CD4-positive, alpha-beta T cell treated with Interleukin-6 at 100 ng/mL for 8 hours (primary cell): Measurements from ENCODE around the gene TRPM8.
"Not testable (repeated sequence)": the region's sequence is repeated elsewhere in the genome, so short reads cannot be mapped to it uniquely, and the experiment has no call there.

Experiments used
- DNase-seq: peaks from one replicate; pipeline ENCODE4 v3.0.0-alpha.2; 2020; ENCODE audit warnings: mixed read lengths, low spot score

The TRPM8 gene

DNA sequence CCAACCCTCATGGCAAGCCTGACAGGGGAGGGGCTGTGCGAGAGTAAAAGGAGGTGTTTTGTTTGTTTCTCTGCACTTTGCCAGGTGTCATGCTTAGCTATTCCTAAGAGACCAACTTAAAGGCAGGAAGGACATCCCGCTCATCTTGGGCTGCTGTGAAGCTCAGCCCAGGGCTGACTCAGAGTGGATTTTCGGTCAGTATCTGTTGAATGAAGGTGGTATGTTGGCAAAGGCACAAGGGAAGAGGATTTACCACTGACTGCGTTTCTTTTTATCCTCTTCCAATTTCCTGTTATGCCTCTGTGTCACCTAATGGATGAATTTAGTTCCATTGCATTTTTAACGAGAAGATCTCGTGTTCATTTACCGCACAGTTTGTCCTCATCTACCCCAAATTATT is 18.9 kb downstream of the TRPM8 start:
- no peak for DNase-seq

DNA sequence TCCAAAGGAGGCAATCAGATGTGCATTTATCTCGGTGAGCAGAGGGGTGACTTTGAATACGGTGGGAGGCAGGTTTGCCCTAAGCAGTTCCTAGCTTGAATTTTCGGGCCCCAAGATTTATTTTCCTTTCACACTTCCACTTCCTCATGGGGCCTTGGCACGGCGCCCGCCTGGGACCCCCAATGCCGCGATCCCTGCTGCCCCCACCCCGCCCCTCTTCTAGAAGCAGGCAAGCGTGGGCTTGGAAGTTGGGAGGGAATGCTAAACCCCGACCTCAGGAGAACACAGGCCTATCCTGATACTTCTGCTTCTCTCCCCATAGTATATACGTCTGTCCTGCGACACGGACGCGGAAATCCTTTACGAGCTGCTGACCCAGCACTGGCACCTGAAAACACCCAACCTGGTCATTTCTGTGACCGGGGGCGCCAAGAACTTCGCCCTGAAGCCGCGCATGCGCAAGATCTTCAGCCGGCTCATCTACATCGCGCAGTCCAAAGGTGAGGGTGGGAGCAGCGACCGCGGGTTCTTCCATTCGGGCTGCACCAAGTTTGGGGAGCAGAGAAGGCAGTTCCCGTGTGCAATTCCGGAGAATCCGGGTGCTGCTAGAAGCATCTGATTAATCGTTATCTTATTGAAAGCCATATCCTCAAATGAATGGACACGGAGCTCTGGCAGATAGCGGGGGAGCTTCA is 21.6 kb downstream of the TRPM8 start:
- no peak for DNase-seq

DNA sequence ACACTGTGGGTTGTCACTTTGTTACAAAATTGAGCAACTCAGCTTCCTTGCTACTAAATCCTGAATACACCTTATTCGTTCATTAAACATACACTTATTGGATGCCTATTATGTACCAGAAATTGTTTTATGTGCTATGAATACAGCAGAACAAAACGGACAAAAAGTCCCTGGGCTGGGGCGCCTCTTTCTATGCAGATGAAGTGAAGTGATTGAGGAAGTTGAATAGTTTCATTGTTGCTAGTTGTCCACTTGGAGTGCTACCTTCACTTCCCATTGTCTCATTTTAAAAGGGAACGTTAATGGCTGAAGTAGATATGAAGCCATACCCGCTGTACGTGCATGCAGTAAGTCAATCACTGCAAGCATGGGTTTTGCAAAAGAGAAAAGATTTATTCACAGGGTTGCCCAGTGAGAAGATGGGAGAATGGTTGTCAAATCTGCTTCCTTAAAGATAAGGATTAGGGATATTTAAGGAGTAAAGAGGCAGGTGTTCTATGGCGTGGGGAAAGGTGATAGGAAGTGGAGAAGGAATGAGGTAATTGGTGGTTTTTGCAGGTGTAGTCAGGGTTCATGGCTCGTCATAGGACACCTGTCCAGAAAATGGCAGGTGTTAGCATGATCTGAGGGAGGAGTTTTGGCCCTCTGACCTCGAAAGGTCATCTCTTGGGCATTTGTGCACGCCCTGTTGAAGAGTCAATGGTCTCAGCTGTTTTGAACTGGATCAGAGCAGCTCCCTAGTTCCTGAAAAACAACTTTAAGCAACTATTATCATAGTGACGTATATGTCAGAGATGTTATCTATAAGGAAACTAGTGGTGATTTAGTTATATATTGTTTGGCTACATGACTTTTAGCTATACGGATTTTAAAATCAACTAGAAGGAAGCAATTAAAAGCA is 23.5 kb downstream of the TRPM8 start:
- no peak for DNase-seq

DNA sequence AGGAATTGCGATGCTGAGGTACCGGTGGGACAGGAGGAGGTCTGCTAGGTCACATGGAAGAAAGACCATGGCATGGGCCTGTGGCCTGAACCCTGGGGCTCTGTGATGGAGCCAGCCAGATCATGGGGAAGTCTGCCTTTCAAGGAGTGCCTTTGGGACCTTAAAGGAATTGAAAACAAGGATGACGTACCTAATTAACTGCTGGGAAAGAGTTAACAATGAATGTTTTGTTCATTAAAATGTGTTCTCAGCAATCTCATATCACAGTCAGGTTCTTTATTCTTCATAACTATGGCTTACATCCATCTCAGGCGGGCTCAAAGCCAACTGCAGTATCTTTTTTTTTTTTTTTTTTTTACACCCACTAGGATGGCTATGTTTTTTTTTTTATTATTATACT is 25.6 kb downstream of the TRPM8 start:
- no peak for DNase-seq

DNA sequence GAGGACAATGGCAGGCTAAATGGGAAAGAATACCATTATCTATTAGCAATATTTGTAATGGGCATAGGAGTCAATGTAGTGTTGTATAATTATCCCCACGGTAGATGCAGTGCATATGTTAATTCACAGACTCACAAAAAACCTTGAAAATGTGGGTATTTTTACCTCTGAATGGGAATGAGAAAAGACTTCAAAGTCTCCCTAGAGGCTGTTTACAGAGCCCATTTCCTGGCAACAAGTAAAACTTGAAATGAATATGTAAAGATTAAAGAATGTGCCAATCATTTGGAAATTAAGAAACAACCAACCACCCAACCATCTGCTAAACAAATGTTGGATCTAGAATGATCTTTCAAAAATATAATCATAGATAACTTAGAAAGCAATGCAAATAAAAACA is 27.1 kb downstream of the TRPM8 start:
- DNase-seq: no peak

DNA sequence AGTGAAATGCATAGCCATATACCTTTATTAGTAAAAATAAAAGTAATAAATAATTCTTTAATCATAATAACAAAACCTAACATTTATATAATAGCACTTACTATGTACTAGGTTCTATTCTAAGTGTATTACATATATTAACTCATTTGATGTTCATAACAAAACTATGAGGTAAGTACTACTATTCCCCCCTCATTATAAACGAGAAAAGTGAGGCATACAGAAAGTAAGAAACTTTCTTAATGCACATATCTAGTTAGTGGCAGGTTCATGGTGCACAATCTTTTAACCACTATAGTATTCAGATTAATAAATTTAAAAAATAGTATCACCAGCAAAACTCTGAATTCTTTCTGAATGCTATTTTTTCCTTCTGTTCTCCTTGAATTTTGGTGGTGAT is 27.5 kb downstream of the TRPM8 start:
- no peak for DNase-seq

DNA sequence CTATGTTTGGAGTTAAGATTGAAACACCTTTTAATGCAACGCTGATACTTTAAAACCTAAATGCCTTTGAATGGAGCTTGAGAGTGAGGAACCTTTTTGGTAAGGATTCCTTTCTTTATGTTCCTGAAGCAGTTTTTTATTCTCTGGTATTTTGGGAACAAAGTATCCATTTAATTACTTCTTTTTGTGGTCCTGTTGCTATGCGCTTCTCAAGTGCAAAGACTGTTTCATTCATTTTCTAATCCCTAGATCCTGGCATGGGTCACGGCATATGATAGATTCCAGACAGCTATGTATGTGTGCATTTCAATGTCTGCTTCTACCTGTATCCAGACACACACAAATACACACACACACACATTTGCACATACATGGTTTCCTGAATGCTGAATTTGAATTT is 28.0 kb downstream of the TRPM8 start:
- no peak for DNase-seq

DNA sequence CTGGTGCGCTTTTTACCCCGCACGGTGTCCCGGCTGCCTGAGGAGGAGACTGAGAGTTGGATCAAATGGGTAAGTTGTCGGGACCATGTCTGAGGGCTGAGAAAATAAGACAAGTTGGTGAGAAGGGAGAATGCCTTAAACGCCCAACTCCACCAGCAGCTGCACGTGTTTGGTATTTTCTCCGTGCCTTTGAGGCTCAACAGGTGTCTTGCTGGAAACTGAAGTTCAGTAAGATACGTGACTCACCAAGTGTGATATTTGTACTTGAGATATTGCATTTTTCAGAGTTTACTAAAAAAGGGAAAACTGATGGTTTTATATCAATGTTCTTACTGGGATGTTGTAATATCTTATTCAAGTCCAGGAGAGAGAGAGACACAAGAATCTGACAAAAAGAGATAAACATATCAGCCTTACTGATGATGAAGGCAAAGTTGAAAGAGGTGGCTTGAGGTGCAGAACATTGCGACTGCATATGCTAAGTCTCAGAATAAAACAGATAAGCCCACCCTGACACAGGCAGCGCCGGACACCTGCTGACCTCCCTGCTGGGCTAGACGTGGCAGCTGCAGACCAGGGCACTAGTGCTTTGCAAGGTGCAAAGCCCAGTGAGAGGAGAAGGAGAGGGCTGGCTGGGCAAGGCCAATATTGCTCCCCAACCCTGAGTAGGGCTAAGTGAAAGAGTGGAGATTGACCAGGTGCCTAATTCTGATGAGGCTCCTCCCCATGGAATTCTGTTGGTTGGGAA is 33.1 kb downstream of the TRPM8 start:
- DNase-seq: no peak

DNA sequence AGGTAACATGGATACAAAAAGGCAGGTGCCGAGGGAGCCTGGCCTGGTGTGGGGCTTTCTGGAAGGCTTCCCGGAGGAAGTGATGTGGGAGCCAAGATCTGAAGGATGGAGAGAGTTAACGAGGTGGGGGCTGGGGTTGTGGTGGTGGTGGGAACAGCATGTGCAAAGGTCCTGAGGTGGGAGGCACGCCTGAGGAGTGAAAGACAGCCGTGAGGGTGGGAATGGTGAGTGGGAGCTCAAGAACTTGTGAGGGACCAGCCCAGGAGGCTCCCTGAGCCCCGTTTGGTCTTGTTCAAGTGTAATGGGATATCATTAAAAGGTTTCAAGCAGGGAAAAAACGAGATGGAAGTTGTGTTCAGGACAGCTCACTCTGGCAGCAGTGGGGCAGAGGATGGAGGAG is 35.2 kb downstream of the TRPM8 start:
- no peak for DNase-seq

DNA sequence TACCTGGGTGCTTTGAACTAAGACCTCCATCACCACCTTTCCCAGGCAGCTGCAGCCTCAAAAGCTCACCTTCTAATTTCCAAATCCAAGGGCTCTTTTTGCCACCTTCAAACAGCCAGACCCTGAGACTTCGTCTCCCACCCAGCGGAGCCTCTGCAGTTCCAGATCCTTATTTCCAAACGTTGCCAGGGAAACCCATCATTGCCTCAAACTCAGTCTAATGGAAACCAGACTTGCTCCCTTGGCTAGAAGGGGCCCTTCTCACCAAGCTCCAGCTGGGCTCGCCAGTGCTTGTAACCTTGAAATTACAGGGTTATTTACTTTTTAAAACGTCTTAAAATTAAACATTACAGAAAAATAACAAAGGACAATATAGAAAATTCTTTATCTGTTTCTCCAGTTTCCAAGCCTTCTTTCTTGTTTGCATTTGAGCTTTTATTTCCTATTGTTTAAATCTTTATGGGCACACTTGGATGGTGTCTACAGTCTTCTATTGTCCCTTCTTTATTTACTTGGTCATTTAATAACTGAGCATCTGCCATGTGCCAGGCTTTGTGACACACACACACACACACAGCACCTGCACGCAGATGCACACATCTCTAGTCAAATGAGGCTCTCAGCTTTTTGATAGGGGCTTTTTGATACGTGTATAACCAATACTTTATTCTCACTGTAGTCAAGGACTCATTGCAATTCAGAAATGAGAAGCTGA is 36.1 kb downstream of the TRPM8 start:
- DNase-seq: no peak

DNA sequence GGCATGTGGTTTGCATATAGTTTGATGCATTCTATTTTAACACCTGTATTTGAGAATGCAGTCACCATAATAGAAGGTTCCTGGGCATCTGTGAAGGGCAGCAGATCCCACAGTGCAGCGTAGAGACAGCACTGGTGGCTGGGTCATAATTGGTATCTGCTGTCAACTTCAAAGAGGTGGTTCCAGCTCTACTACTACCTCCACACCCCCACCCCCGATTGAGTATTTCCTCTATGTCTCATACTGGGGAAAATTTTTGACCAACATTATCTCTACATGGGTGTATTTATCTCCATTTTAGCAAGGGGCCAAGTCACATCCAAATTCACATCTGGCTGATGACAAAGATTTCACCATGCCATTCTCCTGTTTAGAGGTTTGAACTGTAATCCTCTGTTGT is 43.0 kb downstream of the TRPM8 start:
- no peak for DNase-seq

DNA sequence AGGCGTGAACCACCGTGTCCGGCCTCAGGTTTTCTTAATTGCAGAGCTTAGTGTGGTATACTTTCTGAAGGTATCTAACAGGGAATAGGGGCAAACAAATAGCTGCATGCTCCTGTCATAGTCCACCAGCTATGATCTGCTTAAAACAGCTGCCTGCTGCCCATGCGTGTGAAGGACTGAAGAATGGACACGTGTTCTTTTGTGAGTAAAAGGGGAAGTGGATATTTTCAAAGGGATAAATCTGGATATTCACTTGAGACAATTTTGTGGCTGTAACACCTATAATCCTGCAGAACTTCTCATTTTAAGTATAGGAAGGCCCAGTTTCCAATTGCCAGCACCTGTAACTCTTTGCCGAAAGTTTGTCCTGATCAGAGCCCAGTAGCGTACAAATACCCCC is 44.7 kb downstream of the TRPM8 start:
- DNase-seq: no peak

DNA sequence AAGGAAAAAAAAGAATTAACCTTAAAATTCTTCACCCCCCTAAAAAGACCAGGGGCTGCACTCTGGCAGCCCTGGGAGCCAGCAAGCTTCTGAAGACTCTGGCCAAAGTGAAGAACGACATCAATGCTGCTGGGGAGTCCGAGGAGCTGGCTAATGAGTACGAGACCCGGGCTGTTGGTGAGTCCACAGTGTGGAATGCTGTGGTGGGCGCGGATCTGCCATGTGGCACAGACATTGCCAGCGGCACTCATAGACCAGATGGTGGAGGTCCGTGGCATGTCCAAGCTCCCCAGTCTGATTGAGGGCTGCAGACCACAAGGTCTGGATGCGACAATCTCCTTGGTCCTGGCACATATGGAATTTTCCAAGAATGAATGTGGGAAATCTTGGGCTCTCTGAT is 47.4 kb downstream of the TRPM8 start:
- DNase-seq: no peak

DNA sequence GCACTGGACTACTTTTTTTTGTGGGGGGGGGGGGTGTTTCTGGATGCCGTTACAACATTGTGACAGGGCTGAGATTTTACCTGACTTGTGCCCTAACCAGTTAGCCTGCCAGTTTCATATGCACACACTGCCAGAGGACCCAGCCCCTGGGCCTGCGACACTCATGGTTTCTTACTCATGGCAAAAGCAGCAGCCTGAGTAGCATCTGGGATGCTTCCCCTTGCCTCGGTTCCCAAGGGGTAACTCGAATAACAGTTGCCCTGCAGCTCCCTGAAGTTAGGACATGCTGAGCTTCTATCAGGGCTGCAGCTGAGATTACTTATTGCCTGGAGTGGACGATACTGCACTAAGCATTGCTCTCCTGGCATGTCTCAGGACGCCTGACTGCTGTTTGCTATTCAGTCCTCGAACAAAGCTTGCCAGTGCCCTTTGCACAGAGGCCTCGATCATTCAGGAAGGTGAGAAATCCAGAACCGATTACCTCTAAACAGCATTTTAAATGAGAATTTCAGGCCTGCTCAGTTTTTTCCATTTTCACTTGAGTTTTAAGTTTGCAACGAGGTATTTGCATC is 47.9 kb downstream of the TRPM8 start:
- DNase-seq: no peak

DNA sequence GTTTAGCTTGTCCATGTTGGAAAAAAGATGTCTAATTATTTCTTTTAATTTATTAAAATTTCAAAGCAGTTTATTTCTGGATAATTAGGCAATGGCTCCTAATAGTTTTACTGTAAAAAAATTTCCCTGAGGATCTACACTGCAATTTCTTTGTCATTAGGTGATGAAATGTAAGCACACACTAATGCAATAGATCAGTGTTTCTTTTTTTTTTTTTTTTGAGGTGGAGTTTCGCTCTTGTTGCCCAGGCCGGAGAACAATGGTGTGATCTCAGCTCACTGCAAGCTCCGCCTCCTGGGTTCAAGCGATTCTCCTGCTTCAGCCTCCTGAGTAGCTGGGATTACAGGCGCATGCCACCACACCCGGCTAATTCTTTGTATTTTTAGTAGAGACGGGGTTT is 48.5 kb downstream of the TRPM8 start:
- not testable (repeated sequence) for DNase-seq

DNA sequence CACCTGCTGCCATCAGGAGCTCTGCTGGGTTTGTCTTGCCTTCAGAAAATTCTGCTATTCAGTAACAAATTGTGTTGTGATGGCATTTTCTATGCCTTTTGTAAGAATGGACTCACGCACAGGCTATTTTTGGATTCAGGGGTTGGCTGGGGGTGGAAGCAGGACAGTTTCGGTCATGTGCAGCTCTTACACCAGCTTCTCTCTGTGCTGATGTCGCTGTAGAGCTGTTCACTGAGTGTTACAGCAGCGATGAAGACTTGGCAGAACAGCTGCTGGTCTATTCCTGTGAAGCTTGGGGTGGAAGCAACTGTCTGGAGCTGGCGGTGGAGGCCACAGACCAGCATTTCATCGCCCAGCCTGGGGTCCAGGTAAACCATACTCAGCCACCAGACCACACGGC is 49.2 kb downstream of the TRPM8 start:
- DNase-seq: no peak

DNA sequence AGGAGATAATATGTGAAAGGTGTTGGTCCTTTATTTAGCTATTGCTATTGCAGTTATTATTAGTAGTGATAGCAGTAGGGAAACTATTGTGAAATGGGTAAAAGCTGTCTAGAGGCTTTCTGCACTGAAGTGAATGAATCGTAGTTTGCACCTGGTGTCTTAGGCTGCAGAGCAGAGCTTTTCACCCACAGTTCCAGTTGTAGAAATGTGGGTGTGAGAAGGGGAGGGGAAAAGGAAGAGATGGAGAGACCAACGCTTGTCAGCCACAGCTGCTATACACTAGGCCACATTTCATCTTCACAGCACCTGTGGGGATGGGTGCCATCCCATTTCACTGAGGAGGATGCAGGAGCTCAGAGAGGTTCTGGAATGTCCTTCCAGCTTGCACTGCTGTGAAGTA is 50.0 kb downstream of the TRPM8 start:
- no peak for DNase-seq

DNA sequence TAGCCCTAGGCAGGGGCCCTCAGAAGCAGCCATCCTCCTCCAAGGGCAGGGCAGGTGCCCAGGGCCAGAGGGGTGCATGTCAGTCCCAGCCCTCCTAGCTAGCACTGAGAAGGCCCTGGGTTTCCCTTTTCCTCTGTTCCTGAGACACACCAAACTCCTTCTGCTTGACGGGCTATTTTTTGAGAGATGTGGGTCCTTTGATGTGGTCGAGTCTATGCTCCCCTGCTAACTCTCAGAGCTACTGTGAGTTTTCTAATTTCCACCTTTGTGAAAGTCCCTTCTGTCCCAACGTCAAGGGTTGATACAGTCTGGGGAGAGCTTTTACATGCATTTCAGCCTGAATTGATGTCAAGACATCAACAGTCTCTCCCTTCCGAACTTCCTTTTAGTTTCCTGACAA is 51.4 kb downstream of the TRPM8 start:
- no peak for DNase-seq

DNA sequence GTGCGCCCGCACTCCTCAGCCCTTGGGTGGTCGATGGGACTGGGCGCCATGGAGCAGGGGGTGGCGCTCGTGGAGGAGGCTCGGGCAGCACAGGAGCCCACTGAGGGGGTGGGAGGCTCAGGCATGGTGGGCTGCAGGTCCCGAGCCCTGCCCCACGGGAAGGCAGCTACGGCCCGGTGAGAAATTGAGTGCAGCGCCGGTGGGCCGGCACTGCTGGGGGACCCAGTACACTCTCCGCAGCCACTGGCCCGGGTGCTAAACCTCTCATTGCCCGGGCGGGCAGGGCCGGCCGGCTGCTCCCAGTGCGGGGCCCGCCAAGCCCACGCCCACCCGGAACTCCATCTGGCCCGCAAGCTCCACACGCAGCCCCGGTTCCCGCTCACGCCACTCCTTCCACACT is 55.3 kb downstream of the TRPM8 start:
- not testable (repeated sequence) for DNase-seq

DNA sequence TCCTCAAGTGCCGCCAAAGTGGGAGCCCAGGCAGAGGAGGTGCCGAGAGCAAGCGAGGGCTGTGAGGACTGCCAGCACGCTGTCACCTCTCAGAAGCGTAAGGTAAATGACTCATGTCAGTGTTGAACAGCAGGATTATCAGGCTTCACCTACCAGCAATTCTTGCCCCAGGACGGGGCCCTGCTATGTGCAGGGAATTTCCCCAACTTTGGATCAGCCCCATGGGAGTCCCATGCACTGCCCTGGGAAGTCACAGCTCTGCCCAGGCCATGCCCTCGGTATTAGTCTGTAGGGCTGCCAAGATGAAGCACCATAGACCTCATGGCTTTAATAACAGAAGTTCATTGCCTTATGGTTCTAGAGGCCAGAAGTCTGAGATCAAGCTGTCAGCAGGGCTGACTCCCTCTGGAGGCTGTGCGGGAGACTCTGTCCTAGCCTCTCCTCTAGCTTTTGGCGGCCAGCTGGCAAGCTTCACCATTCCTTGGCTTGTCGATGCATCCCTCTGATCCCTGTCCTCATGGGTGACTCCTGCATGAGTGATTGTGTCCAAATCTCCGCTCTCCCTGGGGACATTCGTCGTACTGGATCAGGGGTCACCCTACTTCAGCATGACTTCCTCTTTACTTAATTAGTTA is 55.9 kb downstream of the TRPM8 start:
- DNase-seq: no peak

DNA sequence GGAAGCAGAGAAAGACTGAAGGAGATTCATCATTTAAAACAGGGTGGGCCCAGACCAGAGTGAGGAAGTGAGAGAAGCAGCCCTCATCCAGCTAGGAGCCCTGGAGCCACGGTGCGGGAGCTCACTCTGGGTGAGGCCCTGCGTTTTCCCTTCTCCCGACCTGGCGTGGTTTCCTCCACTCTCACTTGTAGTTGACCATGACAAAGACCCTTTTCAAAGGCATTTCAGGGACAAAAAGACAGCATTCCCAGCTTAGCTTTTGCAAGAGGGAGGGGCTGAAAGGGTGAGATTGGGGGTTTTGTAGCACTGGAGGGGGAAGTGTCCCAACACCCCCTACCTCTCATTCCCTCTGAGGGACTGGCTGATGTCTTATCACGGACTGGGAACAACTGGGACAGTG is 56.6 kb downstream of the TRPM8 start:
- DNase-seq: no peak
